ENCODE results near the gene DNAJC18. TPM values are rescaled to one million over a fixed set of nuclear protein-coding genes. Genes with fewer than 3 reads are reported as not detected.
"Not testable (repeated sequence)": the region's sequence is repeated elsewhere in the genome, so short reads cannot be mapped to it uniquely, and the experiment has no call there.

DNAJC18 gene
- total RNA-seq, 8 experiments from 2014 or later: 4.6 to 26.3 (median 20.5) TPM

DNA sequence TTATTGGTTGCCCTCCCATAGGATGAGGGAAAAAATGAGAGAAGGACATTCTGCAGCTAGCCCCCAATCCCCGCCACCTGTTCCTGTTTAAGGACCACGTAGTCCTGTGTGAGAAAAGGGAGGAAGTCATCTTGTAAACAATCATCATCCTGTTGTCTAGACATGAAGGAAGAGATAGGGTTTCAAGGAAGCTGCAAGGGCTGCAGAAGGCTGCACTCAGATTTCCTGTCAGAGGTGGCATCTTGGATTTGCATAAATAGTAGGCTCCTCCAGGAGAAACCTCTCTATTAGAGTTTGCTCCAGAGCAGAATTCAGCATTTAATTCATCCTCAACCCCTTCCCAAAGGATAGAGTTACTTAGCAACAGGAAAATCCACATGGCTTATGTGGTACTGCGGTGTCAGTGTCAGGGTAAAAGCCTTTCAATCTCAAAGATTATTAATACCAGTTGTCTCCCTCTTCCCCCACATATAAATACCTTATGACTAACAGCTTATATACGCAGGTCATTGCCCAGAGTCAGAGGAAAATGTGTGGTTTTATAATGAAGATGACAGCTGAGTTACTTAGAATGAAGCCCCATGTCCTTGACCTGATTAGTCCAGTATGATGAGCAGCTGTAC lies 4.6 kb upstream of the DNAJC18 start:
- H3K27ac ChIP-seq: peak overlapping the region in 1 of 2 donors; percentile 5
- in situ Hi-C loops (cut with MboI; ENCODE audit: low pct_unique_long_range_greater_than_20kb in 2 of 9, low sequenced_read_pairs in 9 of 9, unreplicated experiment in 9 of 9): loop anchor here in 2 of 9 experiments (25.0 kb wide), 2 partner anchors 318 to 343 kb away; partner anchors contain the start of gene PSD2 (in 1 of the 2)

DNA sequence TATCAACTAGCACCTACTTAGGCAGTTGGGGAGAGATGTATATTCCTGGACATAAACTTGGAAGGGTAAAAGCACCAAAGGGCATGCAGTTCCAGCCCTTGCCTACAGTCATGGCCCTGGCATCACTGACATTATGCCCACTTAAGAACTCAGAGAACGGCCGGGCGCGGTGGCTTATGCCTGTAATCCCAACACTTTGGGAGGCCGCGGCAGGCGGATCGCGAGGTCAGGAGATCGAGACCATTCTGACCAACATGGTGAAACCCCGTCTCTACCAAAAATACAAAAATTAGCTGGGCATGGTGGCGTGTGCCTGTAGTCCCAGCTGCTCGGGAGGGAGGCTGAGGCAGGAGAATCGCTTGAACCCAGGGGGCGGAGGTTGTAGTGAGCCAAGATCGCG lies 1.1 kb upstream of the DNAJC18 start:
- ATAC-seq (replicated peaks in 6 of 8); H3K4me3 ChIP-seq; H3K27ac ChIP-seq: not testable (repeated sequence)
- WGBS, 10 experiments: 80 to 100% (median 96%) methylated on average over 1 to 12 of the region's 17 CpGs; no CpG with 5 or more reads in 3 of the 10 experiments
- peaks cover 17 to 20% of the 10 kb centered on the region in 2 donors for H3K4me1 ChIP-seq (replicated peaks in 1 of 2)
- in situ Hi-C loops (cut with MboI; ENCODE audit: low pct_unique_long_range_greater_than_20kb in 2 of 9, low sequenced_read_pairs in 9 of 9, unreplicated experiment in 9 of 9): loop anchor here in 2 of 9 experiments (25.0 kb wide), 2 partner anchors 322 to 347 kb away; partner anchors contain the start of gene PSD2 (in 1 of the 2)

More for the DNA sequence above, 4.6 kb upstream of the DNAJC18 start:
- WGBS, 10 experiments: 0 to 67% (median 48%) methylated on average over 1 to 4 of the region's 4 CpGs; no CpG with 5 or more reads in 2 of the 10 experiments
- peak in 7 of 8 experiments; percentile 4 to 53 (median 23) for ATAC-seq (replicated peaks in 6 of 8)
- H3K4me1 ChIP-seq (replicated peaks in 1 of 2): peaks cover 17 to 18% of the 10 kb centered on the region in 2 donors
- no peak overlapping the region for H3K4me3 ChIP-seq

DNA sequence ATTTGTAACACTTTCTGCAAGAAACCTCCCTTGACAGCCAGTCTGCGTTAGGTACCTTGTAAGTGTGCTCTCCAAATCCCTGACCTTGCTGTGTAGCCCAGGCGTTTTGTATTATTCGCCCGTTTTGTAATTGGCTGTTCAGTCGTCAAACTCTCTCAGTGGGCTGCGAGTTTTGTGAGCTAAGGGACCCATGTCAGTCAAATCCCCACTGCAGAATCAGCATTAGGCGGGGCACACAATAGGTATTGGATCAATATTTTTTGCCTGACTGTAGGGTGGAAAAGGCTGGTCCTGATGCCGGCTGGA lies 665 bp downstream of the DNAJC18 start:
- in situ Hi-C loops (cut with MboI; ENCODE audit: low pct_unique_long_range_greater_than_20kb in 2 of 9, low sequenced_read_pairs in 9 of 9, unreplicated experiment in 9 of 9): loop anchor here in 2 of 9 experiments (25.0 kb wide), 2 partner anchors 324 to 349 kb away; partner anchors contain the start of gene PSD2 (in 1 of the 2)
- 19 to 40% (median 27%) methylated on average over 2 to 6 of the region's 8 CpGs; no CpG with 5 or more reads in 3 of the 10 experiments for WGBS, 10 experiments
- Histone ChIP-seq H3K27ac (peak overlapping the region in 1 of 2 donors; percentile 90), H3K4me1 (replicated peaks in 1 of 2) (peaks cover 9 to 11% of the 10 kb centered on the region in 2 donors), H3K4me3 (peak overlapping the region; percentile 75 to 98 (median 95))
- ATAC-seq (replicated peaks in 6 of 8): no peak

DNA sequence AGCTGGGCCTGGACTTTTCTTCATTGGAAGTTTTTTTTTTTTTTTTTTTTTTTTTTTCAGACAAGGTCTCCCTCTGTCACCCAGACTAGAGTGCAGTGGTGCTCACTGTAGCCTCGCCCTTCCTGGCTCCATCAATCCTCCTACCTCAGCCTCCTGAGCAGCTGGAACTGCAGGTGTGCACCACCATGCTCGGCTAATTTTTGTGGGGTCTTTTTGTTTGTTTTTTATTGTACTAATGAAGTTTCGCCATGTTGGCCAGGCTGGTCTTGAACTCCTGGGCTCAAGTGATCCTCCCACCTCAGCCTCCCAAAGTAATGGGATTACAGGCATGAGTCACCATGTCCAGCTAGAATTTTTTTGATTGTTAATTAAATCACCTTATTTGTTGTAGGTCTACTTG lies 3.6 kb downstream of the DNAJC18 start:
- Histone ChIP-seq H3K4me3 (no peak overlapping the region), H3K4me1 (replicated peaks in 1 of 2) (peaks cover 4 to 8% of the 10 kb centered on the region in 2 donors), H3K27ac (no peak overlapping the region)
- in situ Hi-C loops (cut with MboI; ENCODE audit: low pct_unique_long_range_greater_than_20kb in 2 of 9, low sequenced_read_pairs in 9 of 9, unreplicated experiment in 9 of 9): loop anchor here in 2 of 9 experiments (25.0 kb wide), 2 partner anchors 327 to 352 kb away; partner anchors contain the start of gene PSD2 (in 1 of the 2)
- WGBS, 10 experiments: 87 to 100% (median 97%) methylated on average over 1 to 3 of the region's 3 CpGs; no CpG with 5 or more reads in 1 of the 10 experiments
- no peak for ATAC-seq (replicated peaks in 6 of 8)

DNA sequence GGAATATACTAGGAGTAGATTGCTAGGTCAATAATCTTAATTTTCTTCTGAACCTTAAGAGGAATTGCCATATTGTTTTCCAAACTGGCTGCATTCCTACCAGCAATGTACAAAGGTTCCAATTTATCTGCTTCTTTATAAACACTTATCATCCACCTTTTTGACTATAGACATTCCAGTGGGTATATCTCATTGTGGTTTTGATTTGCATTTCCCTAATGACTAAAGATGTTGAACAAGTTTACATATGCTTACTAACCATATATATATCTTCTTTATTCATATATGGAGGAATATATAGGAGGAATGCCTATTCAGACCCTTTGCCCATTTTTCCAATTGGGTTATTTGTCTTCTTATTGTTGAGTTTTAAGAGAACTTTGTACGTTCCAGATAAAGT lies 7.6 kb downstream of the DNAJC18 start:
- Histone ChIP-seq H3K4me3 (no peak overlapping the region), H3K27ac (no peak overlapping the region), H3K4me1 (replicated peaks in 1 of 2) (no peaks in the 10 kb centered on the region)
- WGBS, 10 experiments: 67 to 100% (median 93%) methylated on average over 1 of the region's 1 CpG; no CpG with 5 or more reads in 3 of the 10 experiments
- in situ Hi-C loops (cut with MboI; ENCODE audit: low pct_unique_long_range_greater_than_20kb in 2 of 9, low sequenced_read_pairs in 9 of 9, unreplicated experiment in 9 of 9): loop anchor here in 2 of 9 experiments (25.0 kb wide), 2 partner anchors 331 to 356 kb away; partner anchors contain the start of gene PSD2 (in 1 of the 2)
- ATAC-seq (replicated peaks in 6 of 8): no peak

DNA sequence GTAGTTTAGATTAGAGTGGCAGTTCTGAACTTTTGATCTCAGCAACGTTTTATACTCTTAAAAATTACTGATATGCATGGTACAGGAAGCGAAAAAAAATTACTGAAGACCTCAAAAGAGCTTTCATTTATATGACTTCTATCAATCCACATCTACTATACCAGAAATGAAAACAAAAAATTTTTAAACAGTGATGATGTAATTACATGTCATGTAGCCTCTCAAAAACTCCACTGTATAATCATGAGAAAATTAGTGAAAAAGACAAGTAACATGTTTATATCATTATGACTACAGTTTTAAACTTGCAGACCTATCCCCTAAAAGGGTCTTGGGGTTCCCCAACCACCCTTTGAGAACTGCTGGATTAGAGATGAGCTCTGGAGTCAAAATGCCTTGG lies 9.3 kb downstream of the DNAJC18 start:
- WGBS, 10 experiments: 36 to 100% (median 78%) methylated on average over 1 to 2 of the region's 2 CpGs
- in situ Hi-C loops (cut with MboI; ENCODE audit: low pct_unique_long_range_greater_than_20kb in 2 of 9, low sequenced_read_pairs in 9 of 9, unreplicated experiment in 9 of 9): loop anchor here in 2 of 9 experiments (25.0 kb wide), 2 partner anchors 332 to 357 kb away; partner anchors contain the start of gene PSD2 (in 1 of the 2)
- Histone ChIP-seq H3K4me3 (no peak overlapping the region), H3K4me1 (replicated peaks in 1 of 2) (no peaks in the 10 kb centered on the region), H3K27ac (no peak overlapping the region)
- no peak for ATAC-seq (replicated peaks in 6 of 8)

DNA sequence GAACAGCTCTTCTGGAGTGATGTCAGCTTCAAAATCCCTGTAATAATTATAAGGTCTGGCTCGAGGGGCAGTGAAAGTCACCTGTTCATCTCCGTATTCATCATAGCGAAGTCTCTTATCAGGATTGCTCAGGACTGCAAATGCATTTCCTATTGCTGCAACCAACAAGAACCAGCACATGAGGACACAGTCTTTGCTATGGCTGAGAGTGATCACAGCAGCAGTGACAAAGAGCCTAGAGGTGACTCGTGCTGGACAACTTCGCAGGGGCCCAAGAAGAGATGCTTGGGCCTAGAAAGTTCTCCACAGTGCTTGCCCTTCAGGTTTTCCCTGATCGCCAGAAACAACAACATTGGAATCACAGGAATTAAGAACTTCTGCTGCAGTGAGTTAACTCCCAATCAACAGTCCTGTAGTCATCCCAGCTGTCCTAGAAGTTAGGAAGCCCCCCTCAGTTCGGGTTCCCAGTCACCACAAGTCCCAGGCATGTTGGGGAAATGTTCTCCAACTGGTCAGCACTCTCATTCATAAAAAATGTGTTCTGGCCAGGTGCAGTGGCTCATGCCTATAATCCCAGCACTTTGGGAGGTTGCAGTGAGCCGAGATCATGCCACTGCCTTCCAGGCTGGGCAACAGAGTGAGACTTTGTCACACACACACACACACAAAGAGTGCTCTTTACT lies 13.0 kb downstream of the DNAJC18 start:
- 50 to 100% (median 82%) methylated on average over 1 to 6 of the region's 8 CpGs; no CpG with 5 or more reads in 3 of the 10 experiments for WGBS, 10 experiments

DNA sequence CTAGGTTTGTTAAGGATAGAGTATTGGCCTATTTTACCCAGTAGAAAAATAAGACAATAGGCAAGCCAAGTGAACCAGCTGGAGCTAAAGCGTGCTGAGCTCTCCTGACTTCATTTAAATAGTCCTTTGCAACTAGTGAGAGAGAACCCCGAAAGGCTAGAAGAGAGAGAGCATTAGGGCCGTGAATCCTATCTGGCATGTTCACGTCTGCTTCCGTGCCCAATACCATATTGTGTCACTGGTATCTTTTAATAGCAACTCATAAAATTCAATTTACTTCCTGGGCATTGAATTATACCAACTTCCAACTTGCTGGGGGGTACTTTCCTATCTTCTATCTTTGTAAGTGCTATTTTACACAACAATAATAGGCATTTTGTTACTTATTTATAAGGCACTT lies 13.8 kb downstream of the DNAJC18 start:
- WGBS, 10 experiments: 58 to 100% (median 90%) methylated on average over 1 to 5 of the region's 5 CpGs; no CpG with 5 or more reads in 1 of the 10 experiments
- Histone ChIP-seq H3K4me1 (replicated peaks in 1 of 2) (peaks cover 0 to 5% of the 10 kb centered on the region in 2 donors), H3K27ac (no peak overlapping the region), H3K4me3 (no peak overlapping the region)
- in situ Hi-C loops (cut with MboI; ENCODE audit: low pct_unique_long_range_greater_than_20kb in 2 of 9, low sequenced_read_pairs in 9 of 9, unreplicated experiment in 9 of 9): loop anchor here in 6 of 9 experiments (10.0 to 25.0 kb wide), 5 partner anchors 79 to 362 kb away; partner anchors contain the start of gene PSD2 (in 1 of the 6)
- ATAC-seq (replicated peaks in 6 of 8): no peak

More for the DNA sequence above, 13.0 kb downstream of the DNAJC18 start:
- Histone ChIP-seq H3K27ac (no peak overlapping the region), H3K4me1 (replicated peaks in 1 of 2) (peaks cover 0 to 5% of the 10 kb centered on the region in 2 donors), H3K4me3 (no peak overlapping the region)
- no peak for ATAC-seq (replicated peaks in 6 of 8)
- in situ Hi-C loops (cut with MboI; ENCODE audit: low pct_unique_long_range_greater_than_20kb in 2 of 9, low sequenced_read_pairs in 9 of 9, unreplicated experiment in 9 of 9): loop anchor here in 6 of 9 experiments (10.0 to 25.0 kb wide), 5 partner anchors 78 to 361 kb away; partner anchors contain the start of gene PSD2 (in 1 of the 6)

DNA sequence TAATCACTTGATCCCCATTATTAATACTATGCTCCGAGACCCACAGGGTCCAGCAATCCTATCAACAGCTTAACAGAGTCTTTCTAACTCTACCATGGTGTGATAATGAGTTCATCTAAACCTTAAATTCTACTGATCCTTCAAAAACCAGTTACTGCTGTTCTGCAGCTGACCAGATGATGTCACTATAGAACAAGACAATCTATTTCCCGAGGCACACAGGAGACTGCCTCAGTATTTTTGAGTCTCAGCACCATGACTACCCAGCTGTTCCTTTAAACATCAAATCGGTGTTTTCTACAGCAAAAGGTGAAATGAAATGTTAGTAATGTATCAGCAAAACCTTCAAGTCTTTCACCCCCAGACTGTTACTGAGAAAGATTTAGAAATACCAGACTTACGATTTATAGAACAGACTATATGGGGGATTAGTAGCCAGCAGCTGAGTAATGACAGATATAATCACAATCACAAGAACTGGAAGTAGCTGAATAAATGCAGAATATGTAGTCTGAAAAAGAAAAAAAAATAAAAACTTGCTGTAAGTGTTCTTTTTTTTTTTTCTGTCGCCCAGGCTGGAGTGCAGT lies 16.9 kb downstream of the DNAJC18 start:
- ATAC-seq (replicated peaks in 6 of 8): peak; percentile 60 to 94 (median 78)
- in situ Hi-C loops (cut with MboI; ENCODE audit: low pct_unique_long_range_greater_than_20kb in 2 of 9, low sequenced_read_pairs in 9 of 9, unreplicated experiment in 9 of 9): loop anchor here in 4 of 9 experiments (10.0 kb wide), 3 partner anchors 82 to 342 kb away; no protein-coding TSS in a partner anchor
- Histone ChIP-seq H3K4me1 (replicated peaks in 1 of 2) (peaks cover 0 to 5% of the 10 kb centered on the region in 2 donors), H3K27ac (no peak overlapping the region), H3K4me3 (no peak overlapping the region)
- WGBS, 10 experiments: 0 to 50% (median 40%) methylated on average over 2 to 5 of the region's 5 CpGs; no CpG with 5 or more reads in 2 of the 10 experiments

DNA sequence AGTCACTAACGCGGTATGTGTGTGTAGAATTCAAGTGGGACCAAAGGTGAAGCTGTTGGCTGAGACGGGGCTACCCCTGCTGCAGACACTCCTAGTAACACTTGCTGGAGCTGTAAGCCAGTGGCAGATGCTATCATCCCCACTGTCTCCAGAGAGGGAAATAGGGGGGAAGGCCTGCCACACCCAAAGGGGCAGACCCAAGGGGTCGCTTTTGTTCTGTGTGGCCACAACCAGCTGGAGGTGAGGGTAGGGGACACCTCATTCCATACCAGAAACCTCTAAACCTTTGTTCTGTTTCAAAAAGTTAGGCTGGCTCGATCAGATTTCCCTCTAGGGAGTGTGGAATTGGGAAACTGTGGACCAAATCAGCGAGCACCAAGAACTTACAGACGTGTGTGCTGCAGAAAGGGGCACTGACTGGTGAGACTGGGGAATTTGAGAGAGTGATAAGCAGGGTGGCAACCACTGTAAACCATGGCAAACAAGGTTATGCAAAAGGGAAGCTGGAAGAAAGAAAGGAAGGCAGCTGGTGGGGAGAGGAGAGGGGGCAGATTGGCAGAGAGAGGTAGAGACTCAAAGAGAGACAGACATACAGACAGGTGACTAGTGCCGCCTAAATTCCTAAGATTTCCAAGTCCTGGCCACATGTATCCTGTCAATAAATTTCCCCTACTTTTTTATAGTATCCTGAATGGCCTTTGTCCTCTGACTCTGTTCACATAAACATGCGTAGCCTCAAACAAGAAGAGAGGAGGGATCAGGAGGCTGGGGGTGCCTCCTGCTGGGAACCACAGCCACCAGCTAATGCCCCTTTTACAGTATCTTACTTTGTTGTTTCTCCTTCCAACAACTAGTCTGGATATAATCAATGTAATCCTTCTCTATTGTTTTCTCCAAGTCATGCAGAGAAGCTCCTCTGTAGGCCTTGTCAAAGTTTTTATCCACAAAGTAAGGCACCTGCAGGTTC lies 19.8 kb downstream of the DNAJC18 start:
- H3K4me1 ChIP-seq (replicated peaks in 1 of 2): peaks cover 11 to 16% of the 10 kb centered on the region in 2 donors
- ATAC-seq (replicated peaks in 6 of 8): no peak
- 40 to 100% (median 89%) methylated on average over 1 to 6 of the region's 9 CpGs; no CpG with 5 or more reads in 1 of the 10 experiments for WGBS, 10 experiments
- H3K27ac ChIP-seq: no peak overlapping the region
- H3K4me3 ChIP-seq: no peak overlapping the region
- in situ Hi-C loops (cut with MboI; ENCODE audit: low pct_unique_long_range_greater_than_20kb in 2 of 9, low sequenced_read_pairs in 9 of 9, unreplicated experiment in 9 of 9): loop anchor here in 4 of 9 experiments (10.0 kb wide), 3 partner anchors 85 to 345 kb away; no protein-coding TSS in a partner anchor

DNA sequence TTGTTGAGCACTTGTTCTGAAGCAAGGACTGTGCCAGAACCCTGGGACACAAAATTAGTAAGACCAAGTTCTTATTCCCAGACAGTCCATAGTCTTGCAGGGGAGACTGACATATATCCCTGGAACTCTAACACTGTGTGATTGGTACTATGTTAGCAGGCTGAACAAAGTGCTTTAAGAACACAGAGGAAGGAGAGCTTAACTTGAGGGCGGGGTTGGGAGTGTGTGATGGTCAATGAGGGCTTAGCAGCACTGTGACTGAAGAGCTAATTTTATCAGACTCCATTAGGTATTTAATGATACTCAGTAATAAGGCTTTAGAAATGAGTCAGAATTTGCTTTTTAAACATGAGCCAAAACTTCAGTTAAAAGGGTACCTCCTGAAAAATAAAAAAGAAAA lies 20.5 kb downstream of the DNAJC18 start:
- ATAC-seq (replicated peaks in 6 of 8): no peak
- H3K27ac ChIP-seq: no peak overlapping the region
- in situ Hi-C loops (cut with MboI; ENCODE audit: low pct_unique_long_range_greater_than_20kb in 2 of 9, low sequenced_read_pairs in 9 of 9, unreplicated experiment in 9 of 9): no loop called here
- H3K4me1 ChIP-seq (replicated peaks in 1 of 2): peaks cover 11 to 18% of the 10 kb centered on the region in 2 donors
- H3K4me3 ChIP-seq: no peak overlapping the region
- 43 to 100% (median 77%) methylated on average over 1 of the region's 1 CpG; no CpG with 5 or more reads in 2 of the 10 experiments for WGBS, 10 experiments
